Left cardiac atrium (tissue), 4 donors: ENCODE results near the gene ELMOD1. TPM values are rescaled to one million over a fixed set of nuclear protein-coding genes. Genes with fewer than 3 reads are reported as not detected.
A peak's percentile ranks its signal among the peaks of the same experiment; 100 is the strongest.

ENCODE experiments used
- ATAC-seq, 2 donors: fragments of 200-7000 bp; cut with Tn5 transposase; one replicate each; pipeline ENCODE4 v1.9.1; 2020; ENCODE audit warnings: mild to moderate bottlenecking in 2 of 2, moderate library complexity in 2 of 2
- DNase-seq: peaks from one replicate; pipeline ENCODE4 v3.0.0-alpha.2; 2020
- intact Hi-C, 2 donors: fragments of 100-400 bp; cut with DNase I; formaldehyde crosslinking; loops; one replicate each; pipeline versions ENCODE4 v1.14.1 to v1.15.1; 2022 to 2023
- total RNA-seq, 2 donors: library from RNA; stranded (reverse); fragmentation: NEBNext Ultra II Directional; extraction: Animal tissue kit (Norgen Biotek cat#: 25700); gene quantifications; one replicate each; pipeline ENCODE4 v1.2.1, GENCODE V29; 2021
- donor health status: DM: no; HTN: yes; CAD: no.
- donor health status: DM: no; HTN: yes; CAD: no; lungs with severe emphysema.
- donor health status: DM: yes; HTN: yes; CAD: no.
- donor health status: Dilated cardiomyopathy.

Gene ELMOD1
- total RNA-seq, 2 donors from 2014 or later = 7.3 to 9.9 TPM

GRCh38 chr11:107676336-107677057 is 85.5 kb downstream of the ELMOD1 start:
- DNase-seq (no peak), ATAC-seq (no peak)
- intact Hi-C loops = no loop called here

GRCh38 chr11:107677924-107678631 is 87.1 kb downstream of the ELMOD1 start:
- DNase-seq (no peak), ATAC-seq (no peak)
- intact Hi-C loops = no loop called here

DNA sequence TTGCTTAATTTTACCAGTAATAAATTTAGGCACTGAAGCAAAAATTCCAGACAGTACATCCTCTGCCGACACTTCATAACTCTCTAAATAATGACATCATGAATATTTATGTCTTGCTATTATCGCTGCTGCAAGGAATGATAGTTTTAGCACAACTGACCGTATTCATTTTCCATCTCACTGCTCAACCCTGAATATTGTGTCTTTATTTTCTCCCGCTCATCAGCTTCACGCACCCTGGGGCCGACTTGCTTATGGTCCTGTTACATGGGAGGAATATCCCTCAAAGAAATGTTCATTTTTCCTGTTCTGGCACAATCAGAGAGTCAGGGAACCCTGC is 87.7 kb downstream of the ELMOD1 start:
- DNase-seq (no peak), ATAC-seq (no peak)
- intact Hi-C loops = no loop called here

GRCh38 chr11:107679255-107680024 is 88.5 kb downstream of the ELMOD1 start:
- intact Hi-C loops = loop anchor here in 1 of 2 donors (10.0 kb wide), 1 partner anchor 95 kb away; no protein-coding TSS in a partner anchor
- DNase-seq = no peak
- no peak for ATAC-seq

- ATAC-seq (no peak), DNase-seq (no peak)
- intact Hi-C loops = loop anchor here in 1 of 2 donors (10.0 kb wide), 1 partner anchor 93 kb away; no protein-coding TSS in a partner anchor
Measured at GRCh38 chr11:107682171-107682570, 91.2 kb downstream of the ELMOD1 start.

- no peak for DNase-seq
- intact Hi-C loops = loop anchor here in 1 of 2 donors (10.0 kb wide), 1 partner anchor 92 kb away; no protein-coding TSS in a partner anchor
Measured at GRCh38 chr11:107682572-107682971, 91.6 kb downstream of the ELMOD1 start.

DNA sequence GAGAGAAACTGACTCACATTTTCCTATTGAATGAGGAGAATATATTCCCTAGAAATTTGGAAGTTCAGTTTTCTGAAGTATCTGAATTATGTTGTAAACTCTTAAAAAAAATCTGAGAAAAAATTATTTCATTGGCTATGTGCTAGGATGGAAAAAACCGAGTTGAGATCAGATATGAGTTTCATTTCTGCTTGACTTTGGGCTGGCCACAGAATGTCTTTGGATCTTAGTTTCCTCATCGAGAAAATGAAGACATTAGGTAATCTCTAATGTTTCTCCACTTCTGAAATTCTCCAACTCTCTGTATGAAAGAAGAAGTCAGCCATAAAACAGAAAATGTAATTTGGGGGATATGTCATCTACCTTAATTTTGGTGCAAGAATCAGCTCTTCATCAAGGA is 92.1 kb downstream of the ELMOD1 start:
- DNase-seq = no peak
- no peak for ATAC-seq
- intact Hi-C loops = loop anchor here in 1 of 2 donors (10.0 kb wide), 1 partner anchor 92 kb away; no protein-coding TSS in a partner anchor

More at GRCh38 chr11:107682572-107682971, 91.6 kb downstream of the ELMOD1 start:
- ATAC-seq = no peak

DNA sequence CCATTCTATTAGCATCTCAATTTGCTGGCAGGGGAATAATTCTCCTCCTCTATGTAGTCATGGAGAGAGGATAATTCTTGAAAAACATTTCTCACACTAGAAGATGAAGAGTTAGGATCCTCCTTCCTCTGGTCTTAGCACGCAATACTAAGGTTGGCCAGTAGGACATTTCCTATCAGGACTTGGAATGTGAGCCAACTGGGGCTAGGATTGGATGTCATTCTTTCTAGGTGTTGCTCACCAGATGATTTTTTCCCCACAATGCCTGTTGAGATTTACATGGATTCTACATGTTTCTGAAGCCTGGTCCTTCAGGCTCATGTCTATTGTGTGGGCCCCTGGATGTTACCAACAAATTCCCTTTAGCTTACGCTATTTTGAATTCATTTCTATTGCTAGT is 92.9 kb downstream of the ELMOD1 start:
- intact Hi-C loops = loop anchor here in 1 of 2 donors (10.0 kb wide), 1 partner anchor 91 kb away; no protein-coding TSS in a partner anchor
- DNase-seq (no peak), ATAC-seq (no peak)

DNA sequence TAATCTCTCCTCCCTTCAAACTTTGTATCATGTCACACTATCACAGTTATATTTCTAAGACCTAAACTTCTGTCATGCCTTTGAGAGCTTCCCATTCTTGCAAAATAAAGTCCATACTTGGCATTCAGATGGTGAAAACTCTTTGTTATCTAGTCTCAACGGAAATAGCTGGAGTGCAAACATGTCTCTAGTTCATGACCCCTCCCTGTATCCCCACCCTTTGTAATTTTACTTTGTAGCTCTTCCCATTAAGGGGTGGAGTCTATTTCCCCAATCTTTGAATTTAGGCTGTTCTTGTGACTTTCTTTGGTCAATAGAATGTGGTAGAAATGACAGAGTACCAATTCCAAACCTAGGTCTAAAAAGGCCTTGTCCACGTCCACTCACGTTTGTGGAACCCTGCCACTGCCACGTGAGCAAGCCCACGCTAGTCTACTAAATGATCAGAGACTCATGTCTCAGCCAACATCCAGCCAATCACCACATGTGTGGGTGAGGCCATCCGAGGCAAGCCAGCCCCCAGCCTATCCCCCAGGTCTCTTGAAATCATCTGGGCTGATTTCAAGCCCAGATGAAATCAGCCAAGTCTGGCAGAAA is 97.5 kb downstream of the ELMOD1 start:
- no peak for DNase-seq
- intact Hi-C loops = loop anchor here (2.0 to 10.0 kb wide), 4 partner anchors 86 to 126 kb away; no protein-coding TSS in a partner anchor
- peak in 1 of 2 donors; percentile 12 for ATAC-seq

DNA sequence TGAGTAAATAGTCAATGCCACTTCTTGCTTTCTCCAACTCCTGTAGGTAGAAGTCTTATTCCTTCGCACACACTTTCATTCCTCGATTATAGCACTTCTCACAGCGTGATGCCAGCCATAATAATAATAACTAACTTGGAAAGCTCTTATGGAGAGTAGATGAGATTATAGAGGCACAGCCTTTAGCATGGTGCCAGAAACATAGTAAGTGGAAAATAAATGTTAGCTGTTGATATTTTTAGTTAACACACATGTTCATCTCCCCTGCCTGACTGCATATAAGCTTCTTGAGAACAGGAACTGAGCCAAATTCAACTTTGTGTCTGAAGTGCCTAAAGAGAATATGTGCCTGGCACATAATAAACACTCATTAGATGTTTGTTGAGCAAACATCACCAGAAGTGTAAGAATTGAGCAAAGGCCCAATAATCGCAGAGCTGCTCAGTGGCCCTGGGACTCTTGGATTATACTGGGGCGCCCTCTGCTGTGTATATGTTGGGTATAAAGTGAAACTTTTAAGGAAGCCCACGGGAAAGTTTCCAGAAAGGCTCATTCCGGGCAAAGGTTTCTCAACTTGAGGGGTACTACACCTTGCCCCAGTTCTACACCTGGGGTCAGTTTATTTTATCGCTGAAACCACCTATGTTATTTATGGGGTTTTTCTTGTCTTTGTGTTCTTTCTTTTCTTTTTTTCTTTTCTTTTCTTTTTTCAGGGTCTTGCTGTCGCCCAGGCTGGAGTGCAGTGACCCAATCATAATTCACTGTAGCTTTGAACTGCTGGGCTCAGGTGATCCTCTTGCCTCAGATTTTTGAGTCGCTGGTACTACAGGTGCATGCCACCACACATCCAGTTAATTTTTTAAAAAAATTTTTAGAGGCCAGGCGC is 98.6 kb downstream of the ELMOD1 start:
- intact Hi-C loops = loop anchor here (2.0 to 10.0 kb wide), 4 partner anchors 85 to 127 kb away; no protein-coding TSS in a partner anchor
- ATAC-seq (peak; percentile 87 to 88), DNase-seq (peak; percentile 77)

DNA sequence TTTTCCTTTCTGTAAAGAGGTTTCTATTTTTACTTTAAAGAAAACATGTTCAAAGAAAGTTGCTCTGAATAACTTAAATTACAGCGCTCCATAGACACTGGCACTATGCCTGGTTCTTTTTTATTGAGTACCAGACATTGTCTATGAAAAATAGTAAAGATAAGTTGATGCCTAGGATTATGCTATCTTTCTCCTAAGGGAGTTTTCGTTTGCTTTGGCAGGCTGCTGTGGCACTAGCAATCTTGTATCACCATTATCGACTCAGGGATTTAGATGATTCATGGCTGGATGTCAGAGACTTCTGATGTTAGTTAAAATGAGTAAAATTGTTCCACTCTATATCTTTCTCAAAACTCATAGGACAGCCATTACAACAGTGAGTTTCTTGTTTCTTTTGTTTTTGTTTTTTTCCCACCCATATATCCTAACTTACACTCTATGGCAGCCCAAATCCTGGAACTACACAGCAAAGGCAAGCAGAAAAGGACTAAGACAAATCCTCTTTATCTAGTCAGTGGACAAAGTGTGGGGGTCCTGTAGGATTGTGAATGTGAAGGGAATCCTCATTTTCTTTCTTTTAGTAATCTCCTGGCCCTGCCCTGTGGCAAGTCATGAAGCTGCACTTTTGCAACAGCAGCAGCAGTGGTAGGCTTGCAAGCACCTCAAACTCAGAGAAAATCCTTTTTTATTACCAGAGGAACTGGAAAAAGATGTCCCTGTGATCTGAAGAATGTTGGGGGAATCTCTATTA is 100.2 kb downstream of the ELMOD1 start:
- ATAC-seq = peak in 1 of 2 donors; percentile 55
- intact Hi-C loops = no loop called here

DNA sequence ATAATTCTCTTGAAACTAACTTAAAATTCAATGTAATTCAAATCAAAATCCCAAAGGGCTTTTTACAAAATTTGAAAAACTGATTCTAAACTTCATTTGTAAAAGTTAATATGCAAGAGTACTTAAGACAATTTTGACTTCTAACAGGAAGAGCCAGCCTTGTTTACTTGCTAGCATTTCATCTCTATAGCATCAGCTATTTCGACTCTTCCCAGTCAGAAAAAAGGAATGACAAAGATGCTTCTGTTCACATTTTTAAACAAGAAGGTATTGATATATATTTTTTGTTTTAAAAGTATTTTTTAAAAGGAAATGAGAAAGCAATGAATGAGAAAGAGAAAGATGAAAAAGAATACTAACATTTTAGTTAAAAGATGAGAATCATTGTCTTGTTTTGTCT is 104.5 kb downstream of the ELMOD1 start:
- intact Hi-C loops = no loop called here
- ATAC-seq (no peak), DNase-seq (no peak)

More for the DNA sequence above, 100.2 kb downstream of the ELMOD1 start:
- no peak for DNase-seq

DNA sequence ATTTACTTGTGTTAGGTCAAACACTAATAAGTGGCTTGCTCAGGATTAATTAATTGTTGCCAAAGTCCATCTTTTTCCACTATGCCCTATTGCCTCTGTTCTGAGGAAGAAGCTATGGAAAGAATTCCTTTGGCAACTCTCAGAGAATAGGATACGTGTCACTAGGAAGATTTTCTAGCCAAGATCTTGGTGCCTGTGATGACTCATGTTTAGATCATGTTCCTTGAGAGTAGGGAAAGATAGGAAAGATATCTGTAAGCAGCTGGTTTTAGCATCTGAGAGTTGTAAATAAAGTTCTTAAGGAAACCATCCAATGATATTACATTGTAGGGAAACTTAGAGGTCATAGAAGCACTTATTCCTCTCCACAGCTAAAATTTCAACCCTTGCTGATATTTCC is 105.2 kb downstream of the ELMOD1 start:
- no peak for DNase-seq
- peak in 1 of 2 donors; percentile 77 for ATAC-seq
- intact Hi-C loops = no loop called here

- DNase-seq (no peak), ATAC-seq (no peak)
- intact Hi-C loops = no loop called here
Measured at GRCh38 chr11:107697291-107697690, 106.3 kb downstream of the ELMOD1 start.

- DNase-seq (no peak), ATAC-seq (peak in 1 of 2 donors; percentile 57)
- intact Hi-C loops = no loop called here
Measured at GRCh38 chr11:107699371-107700285, 108.7 kb downstream of the ELMOD1 start.

GRCh38 chr11:107702109-107702660 is 111.2 kb downstream of the ELMOD1 start:
- intact Hi-C loops = no loop called here
- DNase-seq (no peak), ATAC-seq (no peak)
